ENCODE data around the gene TGM4. TPM values are rescaled to one million over a fixed set of nuclear protein-coding genes. Genes with fewer than 3 reads are reported as not detected.

The TGM4 gene
- total RNA-seq, 1 donor from 2014 or later, result 0.09 TPM

GRCh38 chr3:44899683-44900367 is 25.4 kb downstream of the TGM4 start:
- no peaks in the 10 kb centered on the region for H3K36me3 Mint-ChIP-seq
- H3K4me3 Mint-ChIP-seq, result no peak overlapping the region
- DNase-seq (ENCODE audit: low spot score in 2 of 2, unreplicated experiment in 2 of 2), result no peak
- no peak overlapping the region for H3K27ac Mint-ChIP-seq
- peaks cover 22% of the 10 kb centered on the region for H3K4me1 Mint-ChIP-seq
- no peak for TF ChIP-seq CTCF (IDR thresholded peaks at IDR 0.05; ENCODE audit: unreplicated experiment)
- H3K9me3 Mint-ChIP-seq, result no peaks in the 10 kb centered on the region
- no peaks in the 10 kb centered on the region for H3K27me3 Mint-ChIP-seq (ENCODE audit: low read depth)

- Mint-ChIP-seq H3K36me3 (no peaks in the 10 kb centered on the region), H3K4me3 (no peak overlapping the region), H3K27ac (no peak overlapping the region), H3K4me1 (peaks cover 22% of the 10 kb centered on the region), H3K27me3 (ENCODE audit: low read depth) (no peaks in the 10 kb centered on the region), H3K9me3 (no peaks in the 10 kb centered on the region)
- no peak for DNase-seq (ENCODE audit: low spot score in 2 of 2, unreplicated experiment in 2 of 2)
- TF ChIP-seq CTCF (IDR thresholded peaks at IDR 0.05; ENCODE audit: unreplicated experiment), result no peak
These were observed 28.2 kb downstream of the TGM4 start for GRCh38 chr3:44902628-44903027.

GRCh38 chr3:44903314-44903713 is 28.9 kb downstream of the TGM4 start:
- peaks cover 22% of the 10 kb centered on the region for H3K4me1 Mint-ChIP-seq
- TF ChIP-seq CTCF (IDR thresholded peaks at IDR 0.05; ENCODE audit: unreplicated experiment), result no peak
- no peak overlapping the region for H3K4me3 Mint-ChIP-seq
- H3K27me3 Mint-ChIP-seq (ENCODE audit: low read depth), result no peaks in the 10 kb centered on the region
- H3K36me3 Mint-ChIP-seq, result no peaks in the 10 kb centered on the region
- no peaks in the 10 kb centered on the region for H3K9me3 Mint-ChIP-seq
- DNase-seq (ENCODE audit: low spot score in 2 of 2, unreplicated experiment in 2 of 2), result no peak
- no peak overlapping the region for H3K27ac Mint-ChIP-seq

GRCh38 chr3:44903751-44904150 is 29.3 kb downstream of the TGM4 start:
- Mint-ChIP-seq H3K27me3 (ENCODE audit: low read depth) (no peaks in the 10 kb centered on the region), H3K36me3 (no peaks in the 10 kb centered on the region), H3K4me1 (peaks cover 22% of the 10 kb centered on the region), H3K4me3 (no peak overlapping the region), H3K27ac (no peak overlapping the region), H3K9me3 (no peaks in the 10 kb centered on the region)
- no peak for DNase-seq (ENCODE audit: low spot score in 2 of 2, unreplicated experiment in 2 of 2)
- TF ChIP-seq CTCF (IDR thresholded peaks at IDR 0.05; ENCODE audit: unreplicated experiment), result no peak

- DNase-seq (ENCODE audit: low spot score in 2 of 2, unreplicated experiment in 2 of 2), result no peak
- Mint-ChIP-seq H3K27me3 (ENCODE audit: low read depth) (no peaks in the 10 kb centered on the region), H3K27ac (no peak overlapping the region), H3K9me3 (no peaks in the 10 kb centered on the region), H3K4me1 (peaks cover 15% of the 10 kb centered on the region), H3K36me3 (no peaks in the 10 kb centered on the region), H3K4me3 (no peak overlapping the region)
- TF ChIP-seq CTCF (IDR thresholded peaks at IDR 0.05; ENCODE audit: unreplicated experiment), result no peak
These were observed 31.2 kb downstream of the TGM4 start for GRCh38 chr3:44905446-44906157.
